Fibroblast of lung (primary cell): Measurements from ENCODE around the gene TNFAIP2. TPM values are rescaled to one million over a fixed set of nuclear protein-coding genes. Genes with fewer than 3 reads are reported as not detected.

Source experiments
- DNase-seq, 2 donors: peaks; one replicate each; pipeline versions ENCODE4 v3.0.0 to v3.0.0-alpha.2; 2010; ENCODE audit warnings: low read depth in 2 of 2
- H2AFZ ChIP-seq: 2 replicates; pipeline ENCODE4 v1.5.1; 2012; ENCODE audit warnings: low read length, control low read depth, inconsistent platforms
- H3K27ac ChIP-seq: 2 replicates; pipeline ENCODE4 v1.5.1; 2011; ENCODE audit warnings: low read length, control low read depth; ENCODE audit not compliant: insufficient read depth
- H3K27me3 ChIP-seq: 2 replicates; pipeline ENCODE4 v1.5.1; 2011; ENCODE audit warnings: mild to moderate bottlenecking, low read length; ENCODE audit not compliant: control insufficient read depth, insufficient read depth
- H3K36me3 ChIP-seq: 2 replicates; pipeline ENCODE4 v1.5.1; 2011; ENCODE audit warnings: low read length; ENCODE audit not compliant: control insufficient read depth, insufficient read depth
- H3K4me1 ChIP-seq: 2 replicates; pipeline ENCODE4 v1.5.1; 2011; ENCODE audit warnings: low read length; ENCODE audit not compliant: control insufficient read depth, insufficient read depth; ENCODE audit errors: extremely low read depth
- H3K4me2 ChIP-seq: 2 replicates; pipeline ENCODE4 v1.5.1; 2011; ENCODE audit warnings: low read length, control low read depth; ENCODE audit not compliant: insufficient read depth; ENCODE audit errors: extremely low read depth
- H3K4me3 ChIP-seq, 4 experiments: fragments of 200-600 bp in 1 of 4; sonication (generic) in 1 of 4; replicated peaks in 1 of 4; 2 replicates each; pipeline ENCODE4 v1.5.1; 2011 to 2016; ENCODE audit warnings: low read length in 4 of 4, low read depth in 3 of 4, mild to moderate bottlenecking in 3 of 4, control low read depth in 2 of 4, inconsistent platforms in 1 of 4, mixed read lengths in 1 of 4; ENCODE audit not compliant: insufficient read depth in 1 of 4; ENCODE audit errors: control extremely low read depth in 1 of 4
- H3K79me2 ChIP-seq: 2 replicates; pipeline ENCODE4 v1.5.1; 2012; ENCODE audit warnings: mild to moderate bottlenecking, low read length, inconsistent platforms; ENCODE audit not compliant: control insufficient read depth, insufficient read depth
- H3K9ac ChIP-seq: 2 replicates; pipeline ENCODE4 v1.5.1; 2011; ENCODE audit warnings: mild to moderate bottlenecking, low read length, control low read depth; ENCODE audit not compliant: insufficient read depth
- H3K9me3 ChIP-seq: 2 replicates; pipeline ENCODE4 v1.5.1; 2012; ENCODE audit warnings: low read depth, low read length; ENCODE audit not compliant: control insufficient read depth, insufficient read depth
- H4K20me1 ChIP-seq: 2 replicates; pipeline ENCODE4 v1.5.1; 2011; ENCODE audit warnings: low read length; ENCODE audit not compliant: control insufficient read depth, insufficient read depth; ENCODE audit errors: extremely low read depth
- EZH2 ChIP-seq: IDR thresholded peaks from 2 replicates; pipeline ENCODE4 v1.5.1; 2012; ENCODE audit warnings: low read length, control low read depth, mild to moderate bottlenecking; ENCODE audit errors: missing control alignments
- polyA plus RNA-seq, 2 donors: library from polyadenylated mRNA; depleted of rRNA in 1 of 2; stranded (reverse) in 1 of 2; unstranded in 1 of 2; fragments of >200 nt; gene quantifications; 2 replicates each; pipeline ENCODE4 v1.2.1, GENCODE V29; 2011 to 2012; ENCODE audit warnings: missing spikeins in 1 of 2
- total RNA-seq: library from RNA; depleted of rRNA; stranded (reverse); fragments of >200 nt; gene quantifications from 2 replicates; pipeline ENCODE4 v1.2.1, GENCODE V29; 2014
- TF ChIP-seq, protein P1 (sequence below), 2 donors: IDR thresholded peaks in 1 of 2; conservative IDR thresholded peaks in 1 of 2; 1 replicate in 1 of 2; 2 replicates in 1 of 2; pipeline ENCODE4 v1.5.1; 2011 to 2012; ENCODE audit warnings: low read length in 2 of 2, control low read depth in 1 of 2, inconsistent platforms in 1 of 2, low read depth in 1 of 2, mild to moderate bottlenecking in 1 of 2

The TNFAIP2 gene
- total and polyA plus RNA-seq, 2 donors (not counting 1 experiment from before 2014, with no cell fraction given), result 71.5 to 139 TPM

DNA sequence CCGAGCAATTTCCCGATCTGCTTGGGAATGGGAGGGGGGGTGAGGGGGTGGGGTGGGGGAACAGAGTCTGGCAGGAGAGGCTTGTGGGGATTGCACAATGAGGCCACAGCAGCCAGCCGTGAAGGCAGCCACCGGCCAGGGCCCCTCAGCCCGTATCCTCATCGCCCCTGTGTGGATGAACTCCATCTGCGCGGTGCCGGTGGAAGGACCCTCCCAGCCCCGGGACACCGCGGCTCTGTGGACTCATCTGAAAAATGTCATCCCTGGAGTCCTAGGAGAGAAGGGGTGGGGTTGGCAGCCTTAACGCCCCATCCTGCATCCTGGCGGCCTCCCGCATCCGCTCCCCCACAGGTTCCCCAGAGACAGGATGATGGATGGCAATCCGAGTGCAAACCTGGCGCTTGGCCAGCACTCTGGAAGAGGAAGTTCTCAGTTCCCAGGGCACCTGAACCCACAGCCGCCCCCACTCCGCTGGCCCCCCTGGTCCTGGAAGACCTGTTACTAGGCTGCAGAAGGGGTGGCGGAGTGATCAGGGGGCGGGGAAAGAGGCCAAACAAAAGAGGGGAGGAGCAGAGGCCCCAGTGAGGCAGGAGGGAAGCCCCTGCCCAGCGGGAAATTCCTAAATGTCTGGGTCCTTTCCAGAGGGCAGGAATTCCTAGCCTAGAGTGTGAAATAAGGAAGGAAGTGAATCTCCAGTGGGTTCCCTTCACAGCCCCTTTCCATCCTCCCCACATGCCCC, 1.2 kb upstream of the TNFAIP2 start:
- H3K36me3 ChIP-seq, result peaks cover 4% of the 10 kb centered on the region
- no peaks in the 10 kb centered on the region for H3K9me3 ChIP-seq
- DNase-seq, result peak; percentile 80
- H4K20me1 ChIP-seq, result no peaks in the 10 kb centered on the region
- H3K4me3 ChIP-seq, result peak overlapping the region in 1 of 4 experiments; percentile 72
- peak overlapping the region; percentile 50 for H3K27ac ChIP-seq
- H3K79me2 ChIP-seq, result peaks cover 7% of the 10 kb centered on the region
- peaks cover 31% of the 10 kb centered on the region for H3K4me1 ChIP-seq
- no peaks in the 10 kb centered on the region for H3K27me3 ChIP-seq
- no peak overlapping the region for H2AFZ ChIP-seq
- H3K4me2 ChIP-seq, result no peak overlapping the region
- H3K9ac ChIP-seq, result no peak overlapping the region
- no peak for TF ChIP-seq EZH2
- TF ChIP-seq, protein P1, sequence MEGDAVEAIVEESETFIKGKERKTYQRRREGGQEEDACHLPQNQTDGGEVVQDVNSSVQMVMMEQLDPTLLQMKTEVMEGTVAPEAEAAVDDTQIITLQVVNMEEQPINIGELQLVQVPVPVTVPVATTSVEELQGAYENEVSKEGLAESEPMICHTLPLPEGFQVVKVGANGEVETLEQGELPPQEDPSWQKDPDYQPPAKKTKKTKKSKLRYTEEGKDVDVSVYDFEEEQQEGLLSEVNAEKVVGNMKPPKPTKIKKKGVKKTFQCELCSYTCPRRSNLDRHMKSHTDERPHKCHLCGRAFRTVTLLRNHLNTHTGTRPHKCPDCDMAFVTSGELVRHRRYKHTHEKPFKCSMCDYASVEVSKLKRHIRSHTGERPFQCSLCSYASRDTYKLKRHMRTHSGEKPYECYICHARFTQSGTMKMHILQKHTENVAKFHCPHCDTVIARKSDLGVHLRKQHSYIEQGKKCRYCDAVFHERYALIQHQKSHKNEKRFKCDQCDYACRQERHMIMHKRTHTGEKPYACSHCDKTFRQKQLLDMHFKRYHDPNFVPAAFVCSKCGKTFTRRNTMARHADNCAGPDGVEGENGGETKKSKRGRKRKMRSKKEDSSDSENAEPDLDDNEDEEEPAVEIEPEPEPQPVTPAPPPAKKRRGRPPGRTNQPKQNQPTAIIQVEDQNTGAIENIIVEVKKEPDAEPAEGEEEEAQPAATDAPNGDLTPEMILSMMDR (conservative IDR thresholded peaks at IDR 0.05 in 1 of 2, IDR thresholded peaks at IDR 0.05 in 1 of 2; ENCODE audit: low read depth in 1 of 2, low read length in 2 of 2), result no peak

DNA sequence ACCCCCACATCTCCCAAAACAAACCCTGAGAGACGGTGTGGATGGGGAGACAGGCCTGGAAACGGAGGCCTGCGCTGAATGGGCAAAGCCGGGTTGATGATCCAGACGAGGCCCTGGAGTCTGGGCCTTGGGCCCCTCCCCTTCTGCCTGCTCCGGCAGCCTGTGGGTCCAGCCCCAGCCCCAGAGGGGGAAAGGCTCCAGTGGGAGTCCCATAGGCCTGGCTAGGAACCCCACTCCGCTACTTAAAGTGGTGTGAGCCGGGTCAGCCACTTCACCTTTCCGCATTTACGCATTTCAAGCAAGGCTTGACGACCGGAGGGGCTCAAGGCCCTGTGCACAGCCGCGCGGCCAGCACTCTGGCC, 695 bp upstream of the TNFAIP2 start:
- Histone ChIP-seq H3K9ac (peak overlapping the region; percentile 18), H3K36me3 (peaks cover 5% of the 10 kb centered on the region), H2AFZ (no peak overlapping the region), H4K20me1 (no peaks in the 10 kb centered on the region), H3K79me2 (peaks cover 7% of the 10 kb centered on the region), H3K9me3 (no peaks in the 10 kb centered on the region), H3K27ac (peak overlapping the region; percentile 50), H3K4me2 (peak overlapping the region; percentile 45), H3K27me3 (no peaks in the 10 kb centered on the region), H3K4me3 (peak overlapping the region in 1 of 4 experiments; percentile 72), H3K4me1 (peaks cover 31% of the 10 kb centered on the region)
- DNase-seq, result peak in 1 of 2 donors; percentile 39
- TF ChIP-seq, protein P1 (conservative IDR thresholded peaks at IDR 0.05 in 1 of 2, IDR thresholded peaks at IDR 0.05 in 1 of 2; ENCODE audit: low read depth in 1 of 2, low read length in 2 of 2), result no peak
- TF ChIP-seq EZH2, result no peak

DNA sequence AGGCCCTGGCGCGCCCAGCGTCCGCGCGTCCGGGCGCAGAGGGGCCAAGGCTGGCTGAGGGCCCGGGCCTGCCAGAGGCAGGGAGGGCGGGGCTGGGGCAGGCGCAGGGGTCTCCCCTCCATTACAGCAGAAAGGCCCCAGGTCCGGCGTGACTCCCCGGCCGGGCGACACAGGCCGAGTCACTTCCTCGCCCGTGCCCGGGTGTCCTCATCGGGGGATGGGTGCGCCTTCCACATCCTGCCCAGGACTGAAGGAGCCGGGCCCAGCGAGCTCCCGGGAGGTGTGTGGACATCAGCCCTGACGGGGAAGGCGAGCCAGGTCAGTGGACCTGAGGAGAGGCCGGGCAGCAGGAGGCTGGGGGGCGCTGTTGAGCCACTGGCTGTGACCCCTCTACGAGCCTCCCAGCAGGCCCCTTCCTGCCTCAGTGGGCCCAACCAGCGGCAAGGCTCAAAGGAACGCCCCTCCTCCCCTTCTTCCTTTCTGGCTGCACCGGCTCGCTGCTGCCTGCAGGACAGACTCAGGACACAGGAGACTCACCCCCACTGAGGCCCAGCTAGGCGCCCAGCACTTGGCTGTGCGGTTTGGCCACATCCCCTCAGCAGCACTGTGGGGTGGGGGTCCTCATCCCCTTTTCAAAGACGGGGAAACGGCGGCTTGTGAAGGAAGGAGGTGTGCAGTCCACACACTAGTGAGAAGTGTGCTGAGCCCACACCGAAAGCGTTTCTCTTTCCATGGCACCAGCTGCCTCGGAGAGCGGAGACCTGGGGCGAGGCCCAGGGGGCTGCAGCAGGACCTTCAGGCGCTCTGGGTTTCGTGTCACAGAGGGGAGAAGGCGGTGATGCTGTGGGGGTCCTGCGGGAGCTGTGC, 606 bp downstream of the TNFAIP2 start:
- TF ChIP-seq EZH2, result no peak
- TF ChIP-seq, protein P1 (conservative IDR thresholded peaks at IDR 0.05 in 1 of 2, IDR thresholded peaks at IDR 0.05 in 1 of 2; ENCODE audit: low read depth in 1 of 2, low read length in 2 of 2), result peak; percentile 42 to 45
- Histone ChIP-seq H3K4me3 (peak overlapping the region; percentile 28 to 72 (median 43)), H4K20me1 (no peaks in the 10 kb centered on the region), H3K4me2 (peak overlapping the region; percentile 84), H3K27ac (no peak overlapping the region), H3K9ac (peak overlapping the region; percentile 67), H3K4me1 (peaks cover 31% of the 10 kb centered on the region), H3K9me3 (no peaks in the 10 kb centered on the region), H3K79me2 (peaks cover 10% of the 10 kb centered on the region), H2AFZ (no peak overlapping the region), H3K36me3 (peaks cover 13% of the 10 kb centered on the region), H3K27me3 (no peaks in the 10 kb centered on the region)
- DNase-seq, result no peak
